ENCODE data around the gene BAIAP2.
"Not testable (repeated sequence)": the region's sequence is repeated elsewhere in the genome, so short reads cannot be mapped to it uniquely, and the experiment has no call there.

Gene BAIAP2

DNA sequence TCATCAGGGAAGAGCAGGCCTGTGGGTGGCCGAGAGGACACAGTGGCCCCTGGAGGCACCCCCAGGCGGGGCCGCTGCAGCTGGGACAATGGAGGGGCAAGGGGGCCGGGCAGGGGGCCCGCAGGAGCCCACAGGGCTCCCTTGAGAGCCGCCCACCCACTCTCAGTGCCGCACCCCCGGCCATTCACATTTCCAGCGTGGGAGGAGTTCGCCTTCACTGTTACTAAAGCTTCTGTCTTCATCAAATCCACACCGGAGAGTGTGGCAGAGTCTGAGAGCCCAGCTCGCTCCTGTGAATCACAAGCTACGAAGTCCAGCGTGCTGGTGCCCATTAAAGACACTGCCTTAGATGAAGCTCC lies 109.5 kb downstream of the BAIAP2 start:
- no peak for DNase-seq

DNA sequence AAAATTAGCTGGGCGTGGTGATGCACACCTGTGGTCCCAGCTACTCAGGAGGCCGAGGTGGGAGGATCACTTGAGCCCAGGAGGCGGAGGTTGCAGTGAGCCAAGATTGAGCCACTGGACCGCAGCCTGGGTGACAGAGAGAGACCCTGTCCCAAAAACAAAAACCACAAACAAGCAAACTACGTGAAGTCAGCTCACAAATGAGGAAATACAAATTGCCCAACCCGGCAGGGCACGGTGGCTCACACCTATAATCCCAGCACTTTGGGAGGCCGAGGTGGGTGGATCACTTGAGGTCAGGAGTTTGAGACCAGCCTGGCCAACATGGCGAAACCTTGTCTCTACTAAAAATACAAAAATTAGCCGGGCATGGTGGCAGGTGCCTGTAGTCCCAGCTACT lies 111.3 kb downstream of the BAIAP2 start:
- DNase-seq, result not testable (repeated sequence)

DNA sequence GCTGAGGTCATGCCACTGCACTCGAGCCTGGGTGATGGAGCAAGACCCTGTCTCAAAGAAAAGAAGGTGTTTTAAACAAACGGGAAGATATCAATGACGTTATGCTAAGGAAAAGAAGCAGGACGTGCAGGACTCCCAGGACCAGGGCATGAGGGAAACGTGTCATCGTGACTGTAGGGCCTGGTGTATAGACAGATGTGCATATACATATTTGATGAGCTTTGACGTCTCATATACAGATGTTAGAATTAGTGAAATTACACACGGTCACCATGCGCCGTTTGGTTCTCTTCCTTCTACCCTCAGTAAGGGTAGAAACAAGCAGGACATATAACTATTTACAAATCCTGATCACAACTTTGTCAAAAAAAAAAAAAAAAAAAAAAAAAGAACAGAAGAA lies 112.8 kb downstream of the BAIAP2 start:
- DNase-seq, result no peak

DNA sequence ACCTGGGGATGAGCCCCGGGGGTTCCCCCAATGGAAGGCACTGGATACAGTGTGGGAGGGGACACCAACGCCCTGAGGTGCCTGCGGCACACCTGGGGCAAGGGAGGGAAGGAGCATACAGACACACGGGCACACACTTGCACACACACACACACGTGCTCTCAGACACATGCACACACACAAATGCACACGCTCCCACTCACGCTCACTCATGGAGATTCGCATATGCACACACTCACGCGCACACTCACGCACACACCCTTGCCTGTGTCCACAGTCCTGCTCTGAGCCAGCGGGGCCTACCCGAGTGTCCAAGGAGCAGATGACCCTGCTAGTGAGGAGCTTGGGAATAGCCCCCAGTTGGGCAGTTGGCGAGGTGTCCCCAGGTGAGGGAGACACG lies 113.6 kb downstream of the BAIAP2 start:
- DNase-seq, result no peak

DNA sequence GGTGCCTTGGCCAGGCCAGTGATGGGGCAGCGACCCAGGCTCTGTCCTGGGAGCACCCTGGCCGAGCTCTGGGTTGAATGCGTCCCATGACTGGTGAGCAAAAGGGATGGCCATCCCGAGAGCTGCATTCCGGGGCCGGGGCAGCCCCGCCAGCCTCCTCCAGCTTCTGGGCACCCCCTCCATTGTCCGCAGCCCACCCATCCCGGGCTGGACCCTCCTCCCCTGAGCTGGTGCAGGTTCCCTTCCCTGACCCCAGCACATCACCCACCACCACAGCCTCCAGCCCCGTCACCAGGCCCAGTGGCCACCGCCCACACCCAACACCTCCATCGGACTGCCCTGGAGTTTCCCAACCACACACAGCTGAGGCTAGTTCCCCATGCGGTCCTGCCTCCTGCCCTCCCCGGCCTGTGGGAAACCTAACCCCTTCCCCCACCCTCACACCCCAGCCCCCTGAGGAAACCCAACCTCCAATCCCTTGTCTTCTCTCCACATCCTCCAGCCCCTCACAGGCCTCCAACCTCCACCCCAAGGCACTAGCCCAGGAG lies 114.1 kb downstream of the BAIAP2 start:
- DNase-seq, result no peak

DNA sequence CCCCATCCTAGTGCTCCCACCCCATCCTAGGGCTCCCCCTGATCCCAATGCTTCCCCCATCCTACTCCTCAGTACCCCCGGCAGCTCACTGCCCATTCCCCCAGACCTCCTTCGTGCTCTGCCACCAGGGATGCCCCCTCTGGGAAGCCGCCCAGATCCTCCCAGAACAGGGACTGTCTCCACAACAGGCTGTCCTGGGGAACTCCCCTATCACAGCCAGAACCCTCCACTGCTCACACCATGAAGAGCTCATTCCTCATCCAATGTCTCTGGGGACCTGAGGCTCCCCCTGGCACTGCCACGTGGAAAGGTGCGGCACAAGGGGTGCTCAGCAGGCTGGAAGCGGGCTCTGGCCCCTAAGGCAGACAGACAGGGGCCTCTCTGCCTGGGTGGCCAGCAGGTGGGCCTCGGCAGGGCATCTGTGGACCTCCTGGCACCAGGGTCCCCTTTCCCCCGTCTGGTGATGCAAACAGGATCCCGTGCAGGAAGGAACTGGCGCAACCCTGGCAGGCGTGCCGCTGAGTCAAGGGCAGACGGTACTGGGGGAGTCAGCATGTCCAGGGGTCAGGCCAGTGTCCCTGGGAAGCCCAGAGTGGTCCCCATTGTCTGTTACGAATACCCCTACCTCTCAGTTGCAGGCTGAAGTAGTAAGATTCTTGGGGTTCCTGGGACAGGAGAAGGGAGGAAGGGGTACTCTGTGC lies 115.6 kb downstream of the BAIAP2 start:
- DNase-seq, result no peak

DNA sequence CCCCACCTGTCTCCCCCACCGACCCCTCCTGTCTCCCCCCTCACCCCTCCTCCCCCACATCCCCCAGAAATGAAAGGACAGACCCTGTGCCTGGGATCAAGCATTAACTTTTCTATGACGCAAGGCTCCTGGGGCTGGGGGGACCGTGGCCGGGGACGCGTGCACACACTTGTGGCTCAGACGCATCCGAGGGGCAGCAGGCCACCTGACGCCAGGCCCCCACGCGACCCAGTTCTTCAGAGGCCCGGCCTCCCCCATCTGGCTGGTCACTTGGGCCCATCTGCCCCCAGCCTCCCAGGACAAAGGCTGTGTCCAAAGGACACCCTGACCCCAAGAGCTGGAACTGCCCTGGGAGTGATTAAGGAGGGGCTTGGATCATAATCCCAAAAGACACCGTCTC lies 116.3 kb downstream of the BAIAP2 start:
- DNase-seq, result no peak

DNA sequence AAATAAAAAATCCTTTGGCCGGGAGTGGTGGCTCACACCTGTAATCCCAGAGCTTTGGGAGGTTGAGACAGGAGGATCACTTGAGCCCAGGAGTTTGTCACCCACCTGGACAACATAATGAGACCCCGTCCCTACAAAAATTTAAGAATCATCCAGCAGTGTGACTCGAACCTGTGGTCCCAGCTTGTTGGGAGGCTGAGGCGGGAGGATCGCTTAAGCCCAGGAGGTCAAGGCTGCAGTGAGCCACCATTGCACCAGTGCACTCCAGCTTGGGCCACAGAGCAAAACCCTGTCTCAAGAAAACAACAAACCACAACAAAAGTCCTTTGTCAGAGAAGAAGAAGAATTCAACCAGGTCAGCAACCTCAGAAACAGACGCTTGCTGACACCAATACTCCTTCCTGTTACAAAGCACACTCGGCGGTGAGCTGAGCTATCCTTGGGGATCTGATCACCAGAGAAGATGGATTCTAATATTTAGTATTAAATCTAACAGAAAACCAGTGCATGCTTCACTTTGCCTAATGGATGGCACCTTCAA lies 117.4 kb downstream of the BAIAP2 start:
- no peak for DNase-seq

DNA sequence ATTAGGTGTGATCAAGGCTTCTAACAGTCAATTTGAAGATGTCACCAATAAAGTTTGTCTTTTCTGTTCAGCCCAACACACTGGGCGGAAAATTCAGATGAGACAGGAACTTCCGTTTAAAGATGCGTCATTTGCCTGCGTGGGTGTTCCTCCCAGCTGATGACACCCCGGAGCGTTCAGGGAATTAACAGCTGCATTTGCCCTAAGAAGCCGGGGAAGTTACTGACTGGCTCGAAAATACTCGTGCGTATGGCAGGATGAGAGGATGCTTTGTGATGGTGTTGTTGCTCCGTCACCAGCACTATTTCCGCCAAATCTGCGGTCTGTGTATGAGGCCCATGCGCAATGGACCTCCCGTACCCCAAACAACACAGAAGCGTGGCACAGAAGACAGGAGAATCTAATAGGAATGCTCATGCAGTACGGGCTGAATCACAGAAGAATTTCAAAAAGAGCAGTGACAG lies 118.4 kb downstream of the BAIAP2 start:
- no peak for DNase-seq

DNA sequence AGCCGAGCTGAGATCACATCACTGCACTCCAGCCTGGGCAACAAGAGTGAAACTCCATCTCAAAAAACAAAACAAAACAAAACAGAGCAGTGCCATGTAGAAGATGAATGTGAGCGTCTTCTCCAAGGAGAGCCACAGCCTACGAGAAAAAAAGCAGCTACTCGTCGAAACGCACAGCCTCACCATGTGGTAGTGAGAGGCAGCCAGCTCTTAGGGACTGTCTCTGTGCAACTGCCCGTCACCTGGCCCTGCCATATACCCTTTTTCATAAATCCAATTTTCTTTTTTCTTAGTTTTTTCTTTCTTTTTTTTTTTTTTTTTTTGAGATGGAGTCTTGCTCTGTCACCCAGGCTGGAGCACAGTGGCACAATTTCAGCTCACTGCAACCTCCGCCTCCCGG lies 119.1 kb downstream of the BAIAP2 start:
- not testable (repeated sequence) for DNase-seq

DNA sequence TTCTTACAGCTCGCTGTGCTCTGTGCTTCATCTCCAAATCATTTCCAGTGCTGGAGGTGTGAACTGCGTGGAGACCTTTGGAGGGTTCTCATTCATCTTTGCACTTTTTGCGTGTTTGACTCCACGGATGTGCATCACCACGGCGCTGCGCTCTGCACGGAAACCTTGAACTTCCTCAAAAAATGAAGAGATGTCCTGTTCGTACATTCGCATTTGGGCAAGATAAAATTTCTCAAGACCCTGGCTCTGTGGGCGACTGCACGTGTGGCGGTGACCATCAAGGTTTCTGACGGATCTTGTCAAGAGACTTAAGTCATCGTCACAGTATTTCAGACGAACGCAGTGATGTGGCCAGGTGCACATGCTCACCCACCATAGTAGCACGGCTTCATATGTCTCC lies 120.0 kb downstream of the BAIAP2 start:
- no peak for DNase-seq

DNA sequence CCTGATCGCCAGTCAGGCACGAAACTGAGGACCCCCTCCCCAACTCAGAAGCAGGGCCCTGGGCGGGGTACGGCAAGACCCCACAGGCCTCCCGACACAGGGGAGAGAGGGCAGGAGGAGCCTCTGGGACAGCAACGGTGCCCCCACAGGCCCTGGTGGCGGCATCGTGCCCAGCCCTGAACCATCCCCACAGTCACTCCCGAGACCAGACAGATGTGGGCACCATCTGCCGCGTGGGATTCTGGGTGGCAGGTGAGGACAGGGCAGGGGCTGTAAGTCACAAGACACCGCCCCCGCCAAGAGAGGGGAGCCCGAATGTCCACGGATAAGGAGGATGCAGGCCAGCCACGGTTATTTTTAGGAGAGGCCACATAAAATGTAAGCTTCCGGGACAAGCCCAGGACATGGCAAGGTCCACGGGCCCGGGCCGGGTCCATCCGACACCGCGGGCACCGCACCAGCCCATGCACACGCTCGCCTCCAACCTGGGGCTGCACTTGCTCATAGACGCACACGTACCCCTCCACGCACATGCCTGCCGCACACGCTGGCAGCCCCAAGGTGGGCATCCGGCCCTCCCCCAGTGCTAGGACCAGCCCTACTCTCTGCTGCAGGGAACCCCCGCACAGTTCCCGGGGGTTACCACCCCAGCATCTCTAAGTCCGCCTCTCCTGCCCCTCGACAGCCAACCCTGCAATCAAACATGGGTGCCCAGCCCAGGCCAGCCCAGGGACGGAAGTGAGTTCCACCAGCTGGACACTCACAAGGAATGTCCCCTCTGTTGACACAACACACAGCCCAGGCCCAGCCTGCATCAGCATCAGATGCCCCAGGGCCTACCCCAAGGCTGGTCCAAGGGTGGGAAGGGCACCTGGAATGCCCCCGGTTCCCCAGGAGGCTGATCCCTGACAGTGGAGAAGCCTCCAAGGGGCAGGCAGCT lies 122.2 kb downstream of the BAIAP2 start:
- DNase-seq, result no peak

DNA sequence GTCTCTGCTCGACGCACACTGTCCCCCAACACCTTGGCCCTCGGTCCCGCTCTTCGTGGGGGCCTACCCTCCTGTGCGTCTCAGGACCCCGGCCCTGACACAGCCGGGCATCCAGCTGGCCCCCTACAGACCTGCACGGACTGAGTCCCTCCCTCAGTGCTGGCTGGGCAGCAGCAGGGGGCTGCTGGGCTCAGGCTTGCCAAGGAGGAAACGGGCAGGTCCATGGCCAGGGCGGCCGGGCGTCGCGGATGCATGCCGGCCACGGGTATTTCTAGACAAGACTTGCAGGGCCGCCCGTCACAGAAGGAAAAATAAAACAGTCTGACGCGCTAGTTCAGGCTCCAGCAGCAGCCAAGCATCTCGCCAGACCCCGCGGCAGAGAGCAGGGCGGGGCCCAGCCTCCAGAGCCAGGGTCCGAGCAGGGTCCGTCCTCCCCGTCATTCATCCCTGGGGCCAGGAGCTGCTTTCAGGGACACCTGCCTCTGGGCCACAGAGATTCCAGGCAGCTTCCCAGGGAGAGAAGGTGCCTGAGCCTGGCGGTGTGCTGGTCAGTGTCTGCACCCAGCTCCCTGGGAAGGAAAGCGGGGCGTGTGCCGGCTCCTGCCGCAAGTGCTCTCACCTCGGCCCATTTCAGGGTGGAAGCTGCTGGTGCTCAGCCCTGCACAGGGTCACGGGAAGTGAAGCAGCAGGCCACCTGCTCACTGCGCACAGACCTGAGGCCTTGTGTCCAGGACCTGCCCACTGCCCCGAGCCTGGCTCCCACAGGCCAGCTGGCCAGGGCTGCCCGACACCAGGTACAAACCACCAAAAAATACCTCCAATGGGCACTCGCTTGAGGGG lies 123.1 kb downstream of the BAIAP2 start:
- DNase-seq, result no peak

DNA sequence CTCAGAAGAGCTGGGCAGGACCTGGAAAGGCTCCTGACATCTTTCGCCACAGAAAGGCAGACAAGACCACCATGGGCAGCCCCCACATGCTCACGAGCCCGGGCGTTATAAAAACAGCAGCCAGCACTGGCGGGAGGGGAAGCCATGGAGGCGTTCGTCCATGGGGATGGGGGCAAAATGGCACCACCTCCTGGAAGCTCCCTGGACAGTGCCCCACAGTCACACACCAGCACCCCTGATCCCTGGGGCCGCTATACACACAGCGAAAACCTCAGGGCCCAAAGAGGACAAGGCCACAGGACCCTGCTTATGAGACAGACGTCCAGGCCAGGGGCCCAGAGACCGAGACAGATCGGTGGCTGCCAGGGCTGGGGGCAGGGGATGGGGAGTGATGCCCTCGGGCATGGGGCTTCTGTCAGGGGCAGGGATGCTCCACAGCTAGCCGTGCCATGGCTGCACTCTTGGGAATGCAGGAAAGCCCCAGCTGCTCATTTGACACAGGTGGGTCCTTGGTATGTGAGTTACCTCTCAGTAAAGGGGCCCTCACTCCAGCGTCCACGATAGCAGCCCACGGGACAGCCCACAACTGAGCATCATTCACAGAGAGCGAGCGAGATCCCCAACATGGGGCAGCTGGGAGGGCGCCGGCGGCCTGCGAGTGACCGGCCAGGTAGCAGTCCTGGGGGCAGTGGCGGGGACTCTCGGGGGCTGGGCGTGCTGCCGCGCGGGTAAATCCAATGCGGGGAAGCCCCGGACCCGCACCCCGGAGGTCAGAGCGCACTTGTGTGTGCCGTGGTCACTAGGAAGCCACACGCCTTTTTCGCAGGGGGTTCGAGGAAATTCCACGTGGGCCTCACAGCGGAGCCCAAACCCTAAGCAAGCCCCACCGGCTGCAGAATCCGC lies 124.0 kb downstream of the BAIAP2 start:
- DNase-seq, result no peak

DNA sequence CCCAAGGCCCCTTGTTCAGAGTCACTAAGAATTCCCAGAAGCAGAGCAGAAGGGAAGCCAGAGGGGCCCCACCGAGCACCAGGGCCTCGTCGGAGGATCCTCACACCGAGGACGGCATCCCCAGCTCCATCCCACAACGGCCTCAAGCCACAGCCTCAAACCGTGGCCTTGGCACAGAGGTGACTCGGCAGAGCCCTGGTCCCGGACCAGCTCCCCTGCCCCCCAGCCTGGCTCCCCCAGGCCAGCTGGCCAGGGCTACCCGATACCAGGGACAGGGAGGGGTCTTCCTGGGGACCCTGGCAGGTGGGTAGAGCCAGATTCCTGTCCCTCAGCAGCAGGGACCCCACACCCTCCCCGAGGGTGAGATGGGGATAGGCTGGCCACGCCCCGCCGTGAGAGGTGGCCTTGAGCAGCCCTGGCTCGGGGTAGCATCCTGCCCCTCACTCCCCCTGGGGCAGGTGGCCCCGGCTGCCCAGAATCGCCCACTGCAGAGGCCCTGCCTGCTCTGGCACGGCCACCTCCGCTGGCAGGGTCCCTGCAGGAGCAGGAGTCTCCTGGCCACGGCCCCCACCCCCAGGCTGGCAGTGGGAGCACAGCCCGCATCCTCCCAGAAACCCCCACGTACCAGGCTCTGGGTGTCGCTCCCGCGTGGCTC lies 124.8 kb downstream of the BAIAP2 start:
- no peak for DNase-seq

DNA sequence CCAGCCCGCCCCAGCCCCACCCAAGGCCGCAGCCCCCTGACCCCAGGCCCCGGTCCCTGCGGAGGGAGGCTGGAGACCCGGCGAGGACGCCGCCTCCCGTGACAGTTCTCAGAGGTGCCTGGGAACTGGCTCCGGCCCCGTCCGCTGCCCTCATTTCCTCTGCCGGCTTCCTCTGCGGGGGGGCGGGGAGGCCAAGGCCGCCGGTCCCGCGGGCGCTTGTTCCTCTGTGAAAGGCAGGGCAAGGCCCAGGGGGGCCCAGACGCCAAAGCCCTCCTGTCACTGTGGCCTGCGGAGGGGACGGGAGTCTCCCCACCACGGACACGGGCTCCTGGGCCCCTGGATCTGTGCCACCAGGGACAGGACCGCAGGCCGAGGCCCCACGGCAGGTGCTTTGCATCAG lies 125.4 kb downstream of the BAIAP2 start:
- DNase-seq, result no peak

DNA sequence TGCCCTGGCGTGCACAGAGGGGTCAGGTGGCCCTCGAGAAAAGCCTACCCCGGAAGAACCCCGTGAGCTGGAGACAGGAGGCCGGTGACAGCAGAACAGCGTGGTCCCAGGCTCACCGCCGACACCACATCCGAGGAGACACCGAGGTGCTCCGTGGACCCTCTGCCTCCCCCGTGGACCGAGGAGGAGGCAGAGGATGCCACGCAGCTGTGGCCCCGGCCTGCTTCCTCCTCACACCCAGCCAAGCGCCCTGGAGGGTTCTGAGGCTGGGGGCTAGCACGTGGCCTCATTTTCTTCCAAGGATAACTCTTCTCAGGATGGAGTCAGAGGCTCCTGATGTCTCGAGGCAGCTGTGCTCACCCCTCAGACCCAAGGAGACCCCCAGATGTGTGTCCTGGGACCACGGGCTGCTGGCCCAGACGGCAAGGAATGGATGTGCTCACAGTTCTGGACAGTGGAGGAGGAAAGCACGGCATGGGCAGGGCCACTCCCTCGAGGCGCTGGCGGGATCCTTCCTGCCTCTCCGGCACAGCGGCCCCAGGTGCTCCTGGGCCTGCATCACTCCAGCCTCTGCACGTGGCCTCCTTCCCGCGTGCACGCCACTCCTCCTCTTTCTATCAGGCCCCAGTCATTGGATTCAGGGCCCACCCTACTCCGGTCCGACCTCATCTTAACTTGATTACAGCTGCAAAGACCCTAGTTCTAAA lies 125.9 kb downstream of the BAIAP2 start:
- DNase-seq, result no peak

DNA sequence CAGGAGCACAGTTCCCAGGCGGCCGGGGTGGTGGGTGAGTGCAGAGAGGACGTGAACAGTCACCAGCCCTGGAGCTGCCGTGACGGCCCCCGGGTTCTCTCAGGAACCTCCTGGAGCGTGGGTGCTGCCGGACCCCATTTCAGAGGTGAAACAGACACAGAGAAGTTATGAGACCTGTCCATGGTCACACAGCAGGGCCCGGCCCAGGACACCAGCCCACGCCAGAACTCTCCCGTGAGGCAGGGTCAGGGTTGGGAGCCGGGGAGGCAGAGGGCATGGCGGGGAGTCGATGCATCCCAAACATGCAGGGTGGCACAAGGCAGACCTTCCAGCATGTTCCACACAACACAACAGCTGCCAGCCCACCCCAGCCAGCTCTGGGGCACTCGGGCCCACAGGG lies 126.6 kb downstream of the BAIAP2 start:
- no peak for DNase-seq

DNA sequence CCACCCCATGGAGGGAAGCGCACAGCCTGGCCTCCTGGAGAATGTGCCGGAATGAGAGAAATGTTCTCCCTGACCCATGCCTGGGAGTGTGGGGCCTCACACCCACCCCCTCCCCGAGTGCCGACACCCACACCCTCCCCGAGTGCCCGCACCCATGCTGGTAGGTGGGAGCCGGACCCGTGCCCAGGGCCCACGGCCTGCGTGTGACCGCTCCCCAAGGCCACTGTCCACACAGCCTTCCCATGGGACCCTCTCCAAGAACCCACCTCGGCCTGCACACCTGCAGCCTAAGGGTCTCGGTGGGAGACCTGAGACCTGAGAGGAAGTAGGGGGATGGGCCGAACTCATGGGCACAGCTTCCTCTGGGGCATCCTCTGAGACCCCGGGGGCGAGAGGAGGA lies 127.0 kb downstream of the BAIAP2 start:
- no peak for DNase-seq

DNA sequence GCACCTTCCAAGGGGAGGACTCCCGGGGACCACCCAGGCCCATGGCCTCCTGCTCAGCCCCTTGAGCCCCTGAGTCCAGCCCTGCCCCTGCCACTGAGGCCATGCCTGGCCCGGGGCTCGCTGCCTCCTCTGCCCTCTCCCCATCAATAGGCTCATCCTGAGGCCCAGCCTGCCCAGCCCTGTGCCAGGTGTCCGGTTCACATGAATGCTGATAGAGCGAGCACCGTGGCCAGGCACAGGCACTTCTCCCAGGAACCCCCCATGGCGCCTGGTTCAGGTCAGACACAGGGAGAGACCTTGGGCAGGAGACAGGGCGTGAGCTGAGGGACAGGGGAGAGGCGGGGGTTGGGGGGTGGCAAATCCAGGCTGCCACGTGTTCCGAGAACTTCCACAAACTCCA lies 127.5 kb downstream of the BAIAP2 start:
- no peak for DNase-seq

All from activated naive CD4-positive, alpha-beta T cell (primary cell).